Stomach (tissue), 9 donors: ENCODE measurements around the gene SMIM22. TPM values are rescaled to one million over a fixed set of nuclear protein-coding genes. Genes with fewer than 3 reads are reported as not detected.

Experiments used
- DNase-seq, 2 donors: peaks; one replicate each; pipeline versions ENCODE4 v3.0.0 to v3.0.0-alpha.2; 2013 to 2019
- H3K27ac ChIP-seq, 5 donors: fragments of 200-600 bp in 4 of 5; sonication (generic) in 4 of 5; one replicate each; pipeline ENCODE4 v1.5.1; 2013 to 2019; ENCODE audit warnings: mild to moderate bottlenecking in 1 of 5, moderate library complexity in 1 of 5
- H3K27me3 ChIP-seq, 3 donors: fragments of 200-600 bp; sonication (generic); one replicate each; pipeline ENCODE4 v1.5.1; 2017 to 2019; ENCODE audit warnings: mixed run types in 1 of 3
- H3K36me3 ChIP-seq, 4 donors: fragments of 200-600 bp; sonication (generic); 1 replicate in 3 of 4; 2 replicates in 1 of 4; pipeline ENCODE4 v1.5.1; 2016 to 2019
- H3K4me1 ChIP-seq, 4 donors: fragments of 200-600 bp; sonication (generic); one replicate each; pipeline ENCODE4 v1.5.1; 2016 to 2019
- H3K4me3 ChIP-seq, 4 donors: fragments of 200-600 bp; sonication (generic) in 3 of 4; one replicate each; pipeline ENCODE4 v1.5.1; 2016 to 2019; ENCODE audit warnings: mild to moderate bottlenecking in 1 of 4
- H3K9me3 ChIP-seq, 4 donors: fragments of 200-600 bp; sonication (generic); one replicate each; pipeline ENCODE4 v1.5.1; 2016 to 2019
- EP300 ChIP-seq: sonication (generic); formaldehyde crosslinking; IDR thresholded peaks from one replicate; pipeline ENCODE4 v1.6.1; 2017; ENCODE audit warnings: antibody characterized with exemption
- POLR2A ChIP-seq, 4 donors: fragments of 450-650 bp; IDR thresholded peaks; one replicate each; pipeline ENCODE4 v1.6.1; 2016; ENCODE audit warnings: antibody characterized with exemption in 4 of 4, control low read depth in 2 of 4, mild to moderate bottlenecking in 1 of 4, moderate library complexity in 1 of 4
- POLR2AphosphoS5 ChIP-seq, 3 donors: sonication (generic); formaldehyde crosslinking; IDR thresholded peaks; one replicate each; pipeline ENCODE4 v1.6.1; 2016; ENCODE audit warnings: antibody characterized with exemption in 3 of 3
- WGBS, 5 donors: extraction: QIAGEN DNeasy Blood & Tissue Kit in 3 of 5; methylation state at CpG; one replicate each; pipeline versions ENCODE4 v1.1.5 to v1.1.7; 2013 to 2018; 5-methylcytosine and 5-hydroxymethylcytosine counted together
- intact Hi-C: fragments of 100-400 bp; cut with DNase I; formaldehyde crosslinking; loops from one replicate; pipeline ENCODE4 v1.15.1; 2023; ENCODE audit warnings: low total_unique reads
- polyA plus RNA-seq, 3 donors: library from polyadenylated mRNA; stranded (reverse); fragments of 200-250 nt; gene quantifications; one replicate each; pipeline ENCODE4 v1.2.3, GENCODE V29; 2013
- total RNA-seq, 5 donors: library from RNA; depleted of rRNA; stranded (reverse); fragments of >200 nt; gene quantifications; one replicate each; pipeline versions ENCODE4 v1.1.0 to v1.2.3, GENCODE V29; 2014 to 2016
- TF ChIP-seq, protein P1 (sequence below), 7 experiments: fragments of 450-650 bp in 4 of 7; fragments of 200-600 bp in 3 of 7; sonication (generic) in 3 of 7; IDR thresholded peaks; one replicate each; pipeline ENCODE4 v1.5.1; 2016 to 2019; ENCODE audit warnings: antibody characterized with exemption in 7 of 7, control low read depth in 2 of 7, mild to moderate bottlenecking in 1 of 7
- donor health status: healthy with polysubstance abuse.
- donor health status: Bipolar disorder and iron deficiency.
- donor health status: healthy.

The SMIM22 gene
- total and polyA plus RNA-seq, 8 donors = 20.5 to 1,027 (median 391) TPM

DNA sequence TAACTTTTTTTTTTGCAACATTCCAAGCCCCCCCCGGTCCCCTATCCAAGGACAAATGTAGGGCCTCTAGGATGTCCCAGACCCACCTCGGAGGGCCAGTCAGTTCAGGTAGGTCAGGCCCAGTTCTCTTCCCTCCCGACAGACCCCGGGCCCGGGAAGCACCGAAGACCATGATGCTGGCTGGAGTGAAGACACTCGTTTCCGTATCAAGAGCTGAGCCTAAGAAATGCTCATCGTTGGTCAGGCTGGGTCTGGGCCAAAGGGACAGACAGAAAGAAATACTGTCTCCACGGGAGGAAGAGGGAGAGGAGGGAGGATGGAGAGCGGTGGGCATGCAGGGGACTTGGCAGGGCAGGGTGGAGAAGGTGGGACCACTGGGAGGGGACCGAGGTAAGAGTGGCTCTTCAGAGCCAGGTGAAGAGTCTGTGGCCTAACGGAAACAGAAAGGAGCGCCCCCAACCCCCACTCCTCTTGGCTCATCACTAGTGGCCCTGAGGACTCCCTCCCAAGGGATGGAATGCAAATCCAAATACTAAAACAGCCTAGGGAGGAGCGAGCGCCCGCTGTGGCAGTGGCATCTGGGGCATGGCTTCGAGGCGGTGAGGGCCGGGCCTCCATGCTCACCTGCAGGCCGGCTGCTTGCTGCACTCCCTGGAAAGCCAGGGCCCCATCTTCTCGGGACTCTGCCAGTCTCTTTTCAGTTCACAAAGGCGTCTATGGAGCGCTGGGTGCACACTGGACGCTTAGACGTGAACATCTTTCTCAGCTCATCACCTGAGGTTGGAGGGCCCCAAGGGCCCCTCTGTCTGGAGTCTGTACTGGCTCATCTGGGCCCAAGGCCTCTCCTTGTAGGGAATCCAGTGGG is 9.0 kb downstream of the SMIM22 start:
- no peak for DNase-seq
- Histone ChIP-seq H3K4me3 (no peak overlapping the region), H3K4me1 (peaks cover 33 to 54% (median 45%) of the 10 kb centered on the region in 4 donors), H3K27ac (peak overlapping the region in 3 of 5 donors; percentile 35 to 94 (median 44)), H3K36me3 (peaks cover 33 to 64% (median 59%) of the 10 kb centered on the region in 4 donors), H3K27me3 (no peaks in the 10 kb centered on the region), H3K9me3 (no peaks in the 10 kb centered on the region)
- WGBS, 5 donors = 76 to 86% (median 78%) methylated on average over 22 to 26 of the region's 26 CpGs
- intact Hi-C loops = no loop called here
- TF ChIP-seq POLR2AphosphoS5 (IDR thresholded peaks at IDR 0.05) = no peak
- TF ChIP-seq, protein P1, sequence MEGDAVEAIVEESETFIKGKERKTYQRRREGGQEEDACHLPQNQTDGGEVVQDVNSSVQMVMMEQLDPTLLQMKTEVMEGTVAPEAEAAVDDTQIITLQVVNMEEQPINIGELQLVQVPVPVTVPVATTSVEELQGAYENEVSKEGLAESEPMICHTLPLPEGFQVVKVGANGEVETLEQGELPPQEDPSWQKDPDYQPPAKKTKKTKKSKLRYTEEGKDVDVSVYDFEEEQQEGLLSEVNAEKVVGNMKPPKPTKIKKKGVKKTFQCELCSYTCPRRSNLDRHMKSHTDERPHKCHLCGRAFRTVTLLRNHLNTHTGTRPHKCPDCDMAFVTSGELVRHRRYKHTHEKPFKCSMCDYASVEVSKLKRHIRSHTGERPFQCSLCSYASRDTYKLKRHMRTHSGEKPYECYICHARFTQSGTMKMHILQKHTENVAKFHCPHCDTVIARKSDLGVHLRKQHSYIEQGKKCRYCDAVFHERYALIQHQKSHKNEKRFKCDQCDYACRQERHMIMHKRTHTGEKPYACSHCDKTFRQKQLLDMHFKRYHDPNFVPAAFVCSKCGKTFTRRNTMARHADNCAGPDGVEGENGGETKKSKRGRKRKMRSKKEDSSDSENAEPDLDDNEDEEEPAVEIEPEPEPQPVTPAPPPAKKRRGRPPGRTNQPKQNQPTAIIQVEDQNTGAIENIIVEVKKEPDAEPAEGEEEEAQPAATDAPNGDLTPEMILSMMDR (IDR thresholded peaks at IDR 0.05) = no peak
- TF ChIP-seq POLR2A (IDR thresholded peaks at IDR 0.05) = no peak
- TF ChIP-seq EP300 = no peak

DNA sequence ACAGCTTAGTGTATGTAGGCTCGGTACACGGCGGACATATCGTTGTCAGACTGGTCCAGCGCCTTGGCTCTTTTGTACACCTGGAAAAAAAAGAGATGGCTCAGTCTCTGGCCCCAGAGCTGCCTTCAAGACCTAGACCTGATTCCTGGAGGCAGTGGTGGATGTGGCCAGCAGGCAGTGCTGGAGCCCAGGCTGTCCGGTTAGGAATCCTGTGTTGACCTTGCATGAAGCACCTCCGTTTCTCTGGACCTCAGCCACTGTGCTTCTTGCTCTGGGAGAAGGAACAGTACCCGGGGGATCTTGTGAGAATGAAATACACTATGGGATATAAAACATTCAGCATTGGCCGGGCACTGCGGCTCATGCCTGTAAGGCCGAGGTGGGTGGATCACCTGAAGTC is 10.1 kb downstream of the SMIM22 start:
- intact Hi-C loops = no loop called here
- Histone ChIP-seq H3K27ac (peak overlapping the region in 3 of 5 donors; percentile 35 to 46 (median 44)), H3K9me3 (no peaks in the 10 kb centered on the region), H3K4me3 (no peak overlapping the region), H3K4me1 (peaks cover 27 to 45% (median 39%) of the 10 kb centered on the region in 4 donors), H3K36me3 (peaks cover 35 to 64% (median 62%) of the 10 kb centered on the region in 4 donors), H3K27me3 (no peaks in the 10 kb centered on the region)
- no peak for DNase-seq
- 60 to 70% (median 65%) methylated on average over 11 of the region's 11 CpGs for WGBS, 5 donors
- no peak for TF ChIP-seq POLR2AphosphoS5 (IDR thresholded peaks at IDR 0.05)
- TF ChIP-seq, protein P1 (IDR thresholded peaks at IDR 0.05) = peak in 1 of 7 experiments; percentile 9

DNA sequence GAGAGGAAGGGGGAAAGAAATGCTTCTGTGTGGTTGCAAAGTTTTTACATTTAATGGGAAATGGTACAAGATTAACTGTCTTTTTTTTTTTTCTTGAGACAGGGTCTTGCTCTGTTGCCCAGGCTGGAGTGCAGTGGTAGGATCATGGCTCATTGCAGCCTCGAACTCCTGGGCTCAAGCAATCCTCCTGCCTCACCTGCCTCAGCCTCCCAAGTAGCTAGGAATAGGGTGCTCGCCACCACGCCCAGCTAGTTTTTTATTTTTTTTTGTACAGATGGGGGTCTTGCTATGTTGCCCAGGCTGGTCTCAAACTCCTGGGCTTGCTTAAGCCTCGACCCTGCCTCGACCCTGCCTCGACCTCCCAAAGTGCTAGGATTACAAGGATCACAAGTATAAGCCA is 11.1 kb downstream of the SMIM22 start:
- TF ChIP-seq POLR2A (IDR thresholded peaks at IDR 0.05) = no peak
- TF ChIP-seq, protein P1 (IDR thresholded peaks at IDR 0.05) = no peak
- Histone ChIP-seq H3K36me3 (peaks cover 42 to 74% (median 72%) of the 10 kb centered on the region in 4 donors), H3K4me1 (peaks cover 16 to 35% (median 28%) of the 10 kb centered on the region in 4 donors), H3K9me3 (no peaks in the 10 kb centered on the region), H3K27ac (no peak overlapping the region), H3K4me3 (no peak overlapping the region), H3K27me3 (no peaks in the 10 kb centered on the region)
- WGBS, 5 donors = 91 to 97% (median 94%) methylated on average over 6 of the region's 6 CpGs
- intact Hi-C loops = no loop called here
- no peak for DNase-seq

DNA sequence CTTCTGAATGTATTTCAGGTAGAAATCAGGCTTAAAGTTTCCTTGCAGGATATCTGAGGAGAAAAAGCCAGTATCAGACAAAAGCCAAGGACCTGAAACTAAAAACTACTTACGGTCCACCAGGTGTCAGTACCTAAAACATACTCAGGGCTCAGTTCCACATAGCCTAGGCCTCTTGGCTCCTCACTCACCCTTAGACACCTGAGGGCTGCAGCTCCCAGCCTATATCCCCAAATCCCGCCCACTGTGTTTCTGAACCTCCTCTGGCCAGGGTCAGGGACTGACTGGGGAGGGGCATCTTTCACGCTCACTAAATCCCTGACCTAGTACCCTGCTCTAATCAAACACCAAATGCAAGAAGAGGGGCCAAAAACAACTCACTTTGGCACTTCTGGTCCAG is 16.1 kb downstream of the SMIM22 start:
- Histone ChIP-seq H3K9me3 (no peaks in the 10 kb centered on the region), H3K27ac (no peak overlapping the region), H3K36me3 (peaks cover 70 to 100% (median 100%) of the 10 kb centered on the region in 4 donors), H3K4me3 (no peak overlapping the region), H3K27me3 (no peaks in the 10 kb centered on the region), H3K4me1 (peaks cover 0 to 22% (median 14%) of the 10 kb centered on the region in 4 donors)
- no peak for DNase-seq
- WGBS, 5 donors = 89 to 95% (median 94%) methylated on average over 3 of the region's 3 CpGs
- intact Hi-C loops = no loop called here
- TF ChIP-seq, protein P1 (IDR thresholded peaks at IDR 0.05) = no peak
- TF ChIP-seq POLR2AphosphoS5 (IDR thresholded peaks at IDR 0.05) (no peak), POLR2A (IDR thresholded peaks at IDR 0.05) (no peak), EP300 (no peak)
